ENCODE results near the gene KDM4C. TPM values are rescaled to one million over a fixed set of nuclear protein-coding genes. Genes with fewer than 3 reads are reported as not detected.

Gene KDM4C
- total and polyA plus RNA-seq, 7 donors, result 16.4 to 33.5 (median 28.8) TPM

- Histone ChIP-seq H3K27me3 (no peaks in the 10 kb centered on the region), H3K9me3 (no peaks in the 10 kb centered on the region), H3K27ac (no peak overlapping the region), H3K4me3 (no peak overlapping the region), H3K4me1 (peaks cover 0 to 10% (median 5%) of the 10 kb centered on the region in 4 donors), H3K36me3 (no peaks in the 10 kb centered on the region)
- 95% methylated on average over 2 of the region's 2 CpGs for WGBS, 2 donors
- TF ChIP-seq EP300 (IDR thresholded peaks at IDR 0.05) (no peak), CTCF (IDR thresholded peaks at IDR 0.05) (no peak), POLR2AphosphoS5 (IDR thresholded peaks at IDR 0.05) (no peak), POLR2A (IDR thresholded peaks at IDR 0.05) (no peak)
- no peak for DNase-seq
- intact Hi-C loops (cut with DNase I), result no loop called here
These were observed 382.6 kb downstream of the KDM4C start for GRCh38 chr9:7140401-7140800.

- DNase-seq, result no peak
- intact Hi-C loops (cut with DNase I), result no loop called here
- H3K27ac ChIP-seq, result no peak overlapping the region
- no peaks in the 10 kb centered on the region for H3K9me3 ChIP-seq
- H3K4me3 ChIP-seq, result no peak overlapping the region
- H3K4me1 ChIP-seq, result peaks cover 0 to 37% (median 31%) of the 10 kb centered on the region in 4 donors
- H3K27me3 ChIP-seq, result no peaks in the 10 kb centered on the region
- no peak for TF ChIP-seq POLR2A (IDR thresholded peaks at IDR 0.05)
- TF ChIP-seq EP300 (IDR thresholded peaks at IDR 0.05), result no peak
- no peak for TF ChIP-seq CTCF (IDR thresholded peaks at IDR 0.05)
- TF ChIP-seq POLR2AphosphoS5 (IDR thresholded peaks at IDR 0.05), result no peak
- WGBS, 2 donors, result 100% methylated on average over 2 of the region's 2 CpGs
- H3K36me3 ChIP-seq, result no peaks in the 10 kb centered on the region
These were observed 385.9 kb downstream of the KDM4C start for GRCh38 chr9:7143645-7144200.

GRCh38 chr9:7144265-7145046 lies 386.7 kb downstream of the KDM4C start:
- TF ChIP-seq CTCF (IDR thresholded peaks at IDR 0.05) (no peak), POLR2AphosphoS5 (IDR thresholded peaks at IDR 0.05) (no peak), EP300 (IDR thresholded peaks at IDR 0.05) (no peak), POLR2A (IDR thresholded peaks at IDR 0.05) (no peak)
- H3K9me3 ChIP-seq, result no peaks in the 10 kb centered on the region
- H3K4me1 ChIP-seq, result peaks cover 0 to 37% (median 31%) of the 10 kb centered on the region in 4 donors
- intact Hi-C loops (cut with DNase I), result no loop called here
- no peaks in the 10 kb centered on the region for H3K27me3 ChIP-seq
- H3K27ac ChIP-seq, result no peak overlapping the region
- WGBS, 2 donors, result 96 to 97% methylated on average over 10 of the region's 10 CpGs
- no peaks in the 10 kb centered on the region for H3K36me3 ChIP-seq
- H3K4me3 ChIP-seq, result no peak overlapping the region
- DNase-seq, result no peak

- Histone ChIP-seq H3K36me3 (no peaks in the 10 kb centered on the region), H3K4me1 (peaks cover 0 to 37% (median 31%) of the 10 kb centered on the region in 4 donors), H3K4me3 (peak overlapping the region in 1 of 4 donors; percentile 22), H3K27me3 (no peaks in the 10 kb centered on the region), H3K27ac (peak overlapping the region in 2 of 4 donors; percentile 47 to 61), H3K9me3 (no peaks in the 10 kb centered on the region)
- WGBS, 2 donors, result 85 to 92% methylated on average over 8 of the region's 8 CpGs
- intact Hi-C loops (cut with DNase I), result no loop called here
- no peak for TF ChIP-seq POLR2A (IDR thresholded peaks at IDR 0.05)
- TF ChIP-seq CTCF (IDR thresholded peaks at IDR 0.05), result no peak
- no peak for TF ChIP-seq EP300 (IDR thresholded peaks at IDR 0.05)
- no peak for TF ChIP-seq POLR2AphosphoS5 (IDR thresholded peaks at IDR 0.05)
- no peak for DNase-seq
These were observed 387.7 kb downstream of the KDM4C start for GRCh38 chr9:7145361-7146069.

Data from sigmoid colon (tissue), 7 donors.